HEK293 (cell line): ENCODE results near the gene MYH11.

ENCODE experiments used
- AEBP2 ChIP-seq: fragments of 450-650 bp; formaldehyde crosslinking; IDR thresholded peaks from 2 replicates; pipeline ENCODE4 v1.5.1; 2016; ENCODE audit warnings: missing biosample characterization, missing genetic modification characterization, borderline replicate concordance
- BCL11B ChIP-seq: fragments of 450-650 bp; formaldehyde crosslinking; IDR thresholded peaks from 2 replicates; pipeline ENCODE4 v1.5.1; 2016; ENCODE audit warnings: low read depth, missing biosample characterization, missing genetic modification characterization
- CTCF ChIP-seq: fragments of 450-650 bp; formaldehyde crosslinking; IDR thresholded peaks from 2 replicates; pipeline ENCODE4 v1.5.1; 2016; ENCODE audit warnings: missing biosample characterization, missing genetic modification characterization
- RBAK ChIP-seq: fragments of 450-650 bp; formaldehyde crosslinking; IDR thresholded peaks from 2 replicates; pipeline ENCODE4 v1.5.1; 2016; ENCODE audit warnings: missing biosample characterization, missing genetic modification characterization
- SP2 ChIP-seq: fragments of 450-650 bp; formaldehyde crosslinking; IDR thresholded peaks from 2 replicates; pipeline ENCODE4 v1.5.1; 2016; ENCODE audit warnings: missing biosample characterization, missing genetic modification characterization
- WT1 ChIP-seq: fragments of 450-650 bp; formaldehyde crosslinking; IDR thresholded peaks from 2 replicates; pipeline ENCODE4 v1.5.1; 2016; ENCODE audit warnings: missing biosample characterization, missing genetic modification characterization
- YY1 ChIP-seq: fragments of 450-650 bp; formaldehyde crosslinking; IDR thresholded peaks from 2 replicates; pipeline ENCODE4 v1.5.1; 2018; ENCODE audit warnings: missing biosample characterization, missing genetic modification characterization
- ZFP41 ChIP-seq: fragments of 450-650 bp; formaldehyde crosslinking; IDR thresholded peaks from 2 replicates; pipeline ENCODE4 v1.5.1; 2016; ENCODE audit warnings: missing biosample characterization, missing genetic modification characterization, borderline replicate concordance
- ZNF146 ChIP-seq: fragments of 450-650 bp; formaldehyde crosslinking; IDR thresholded peaks from 2 replicates; pipeline ENCODE4 v1.5.1; 2016; ENCODE audit warnings: missing biosample characterization, missing genetic modification characterization
- ZNF19 ChIP-seq: fragments of 450-650 bp; formaldehyde crosslinking; IDR thresholded peaks from 2 replicates; pipeline ENCODE4; 2016; ENCODE audit warnings: missing biosample characterization, missing genetic modification characterization, low read depth
- ZNF280D ChIP-seq: fragments of 450-650 bp; formaldehyde crosslinking; IDR thresholded peaks from 2 replicates; pipeline ENCODE4 v1.5.1; 2016; ENCODE audit warnings: missing biosample characterization, missing genetic modification characterization
- ZNF404 ChIP-seq: fragments of 450-650 bp; formaldehyde crosslinking; IDR thresholded peaks from 2 replicates; pipeline ENCODE4 v1.5.1; 2017; ENCODE audit warnings: missing biosample characterization, missing genetic modification characterization
- ZNF785 ChIP-seq: fragments of 450-650 bp; formaldehyde crosslinking; IDR thresholded peaks from 2 replicates; pipeline ENCODE4 v1.5.1; 2016; ENCODE audit warnings: missing biosample characterization, missing genetic modification characterization
- TF ChIP-seq, protein P1 (sequence below): fragments of 450-650 bp; formaldehyde crosslinking; IDR thresholded peaks from 2 replicates; pipeline ENCODE4 v1.5.1; 2016; ENCODE audit warnings: missing biosample characterization, missing genetic modification characterization

- TF ChIP-seq AEBP2 (tag by site-specific recombination) = no peak
- TF ChIP-seq ZNF280D (tag by site-specific recombination) = no peak
- TF ChIP-seq CTCF (tag by site-specific recombination) = no peak
- TF ChIP-seq, protein P1, sequence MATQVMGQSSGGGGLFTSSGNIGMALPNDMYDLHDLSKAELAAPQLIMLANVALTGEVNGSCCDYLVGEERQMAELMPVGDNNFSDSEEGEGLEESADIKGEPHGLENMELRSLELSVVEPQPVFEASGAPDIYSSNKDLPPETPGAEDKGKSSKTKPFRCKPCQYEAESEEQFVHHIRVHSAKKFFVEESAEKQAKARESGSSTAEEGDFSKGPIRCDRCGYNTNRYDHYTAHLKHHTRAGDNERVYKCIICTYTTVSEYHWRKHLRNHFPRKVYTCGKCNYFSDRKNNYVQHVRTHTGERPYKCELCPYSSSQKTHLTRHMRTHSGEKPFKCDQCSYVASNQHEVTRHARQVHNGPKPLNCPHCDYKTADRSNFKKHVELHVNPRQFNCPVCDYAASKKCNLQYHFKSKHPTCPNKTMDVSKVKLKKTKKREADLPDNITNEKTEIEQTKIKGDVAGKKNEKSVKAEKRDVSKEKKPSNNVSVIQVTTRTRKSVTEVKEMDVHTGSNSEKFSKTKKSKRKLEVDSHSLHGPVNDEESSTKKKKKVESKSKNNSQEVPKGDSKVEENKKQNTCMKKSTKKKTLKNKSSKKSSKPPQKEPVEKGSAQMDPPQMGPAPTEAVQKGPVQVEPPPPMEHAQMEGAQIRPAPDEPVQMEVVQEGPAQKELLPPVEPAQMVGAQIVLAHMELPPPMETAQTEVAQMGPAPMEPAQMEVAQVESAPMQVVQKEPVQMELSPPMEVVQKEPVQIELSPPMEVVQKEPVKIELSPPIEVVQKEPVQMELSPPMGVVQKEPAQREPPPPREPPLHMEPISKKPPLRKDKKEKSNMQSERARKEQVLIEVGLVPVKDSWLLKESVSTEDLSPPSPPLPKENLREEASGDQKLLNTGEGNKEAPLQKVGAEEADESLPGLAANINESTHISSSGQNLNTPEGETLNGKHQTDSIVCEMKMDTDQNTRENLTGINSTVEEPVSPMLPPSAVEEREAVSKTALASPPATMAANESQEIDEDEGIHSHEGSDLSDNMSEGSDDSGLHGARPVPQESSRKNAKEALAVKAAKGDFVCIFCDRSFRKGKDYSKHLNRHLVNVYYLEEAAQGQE (tag by site-specific recombination) = no peak
- TF ChIP-seq ZNF785 (tag by site-specific recombination) = no peak
- TF ChIP-seq ZFP41 (tag by site-specific recombination) = no peak
- TF ChIP-seq RBAK (tag by site-specific recombination) = no peak
- no peak for TF ChIP-seq ZNF404 (tag by site-specific recombination)
- no peak for TF ChIP-seq YY1 (tag by site-specific recombination)
- no peak for TF ChIP-seq ZNF146 (tag by site-specific recombination)
- no peak for TF ChIP-seq BCL11B (tag by site-specific recombination)
- no peak for TF ChIP-seq SP2 (tag by site-specific recombination)
- no peak for TF ChIP-seq WT1 (tag by site-specific recombination)
- no peak for TF ChIP-seq ZNF19 (tag by site-specific recombination)
Measured at GRCh38 chr16:15690296-15690695, 166.5 kb downstream of the MYH11 start.
